NCI-H748 (cell line): Measurements from ENCODE around the gene KCNN3.

ENCODE experiments used
- DNase-seq: peaks from one replicate; lab custom pipeline; 2025; ENCODE audit not compliant: unreplicated experiment; lab: John Stamatoyannopoulos, UW

The KCNN3 gene

GRCh38 chr1:154774175-154774855 lies 95.8 kb downstream of the KCNN3 start:
- DNase-seq: no peak

- DNase-seq: no peak
Observed at GRCh38 chr1:154773551-154773950, 96.5 kb downstream of the KCNN3 start.

DNA sequence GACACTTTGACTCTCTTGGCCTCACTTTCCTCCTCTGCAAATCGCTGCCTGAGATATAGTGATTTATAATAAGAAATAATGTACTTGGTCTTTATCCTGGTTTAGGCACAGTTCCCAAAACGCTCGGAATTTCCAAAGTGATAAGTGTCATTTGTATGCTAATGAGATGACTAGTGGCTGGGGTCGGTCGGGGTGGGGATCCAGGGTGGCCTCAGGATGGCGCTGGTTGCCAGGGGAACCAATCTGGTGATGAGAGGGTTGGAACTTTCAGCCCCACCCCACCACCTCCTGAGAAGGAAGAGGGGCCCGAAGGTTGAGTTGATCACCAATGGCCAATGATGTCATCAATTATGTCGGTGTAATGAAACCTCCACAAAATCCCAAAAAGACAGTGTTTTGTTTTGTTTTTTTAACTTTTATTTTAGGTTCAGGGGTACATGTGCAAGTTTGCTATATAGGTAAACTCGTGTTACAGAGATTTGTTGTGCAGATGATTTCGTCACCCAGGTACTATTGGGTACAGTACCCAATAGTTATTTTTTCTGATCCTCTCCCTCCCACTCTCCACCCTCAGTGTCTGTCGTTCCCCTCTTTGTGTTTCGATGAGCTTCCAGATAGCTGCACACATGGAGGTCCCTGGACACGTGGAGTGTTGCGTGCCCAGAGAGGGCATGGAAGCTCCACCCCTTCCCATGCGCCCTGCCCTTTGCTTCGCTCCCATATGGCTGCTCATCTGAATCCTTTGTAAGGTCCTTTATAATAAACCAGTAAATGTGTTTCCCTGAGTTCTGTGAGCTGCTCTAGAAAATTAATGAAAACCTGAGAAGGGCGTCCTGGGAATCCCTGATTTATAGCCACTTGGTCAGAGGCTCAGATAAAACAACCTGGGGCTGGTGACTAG lies 97.2 kb downstream of the KCNN3 start:
- DNase-seq: peak; percentile 40

DNA sequence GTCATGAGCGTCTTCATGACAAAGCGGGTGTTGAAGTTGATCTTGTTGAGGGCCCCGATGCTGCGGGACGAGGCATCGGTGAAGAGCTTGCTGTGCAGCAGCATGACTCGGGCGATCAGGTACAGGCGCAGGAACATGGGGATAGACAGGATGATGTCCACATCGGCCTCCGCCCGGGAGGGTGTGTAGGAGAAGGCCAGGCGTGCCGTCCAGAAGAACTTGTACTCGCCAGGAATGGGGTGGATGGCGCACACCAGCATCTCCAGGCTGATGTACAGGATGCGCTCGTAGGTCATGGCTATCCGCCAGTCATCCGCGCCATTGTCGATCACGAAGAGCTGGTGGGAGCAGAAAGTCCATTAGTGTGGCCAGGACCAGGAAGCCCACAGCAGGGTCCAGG lies 98.0 kb downstream of the KCNN3 start:
- DNase-seq: no peak

DNA sequence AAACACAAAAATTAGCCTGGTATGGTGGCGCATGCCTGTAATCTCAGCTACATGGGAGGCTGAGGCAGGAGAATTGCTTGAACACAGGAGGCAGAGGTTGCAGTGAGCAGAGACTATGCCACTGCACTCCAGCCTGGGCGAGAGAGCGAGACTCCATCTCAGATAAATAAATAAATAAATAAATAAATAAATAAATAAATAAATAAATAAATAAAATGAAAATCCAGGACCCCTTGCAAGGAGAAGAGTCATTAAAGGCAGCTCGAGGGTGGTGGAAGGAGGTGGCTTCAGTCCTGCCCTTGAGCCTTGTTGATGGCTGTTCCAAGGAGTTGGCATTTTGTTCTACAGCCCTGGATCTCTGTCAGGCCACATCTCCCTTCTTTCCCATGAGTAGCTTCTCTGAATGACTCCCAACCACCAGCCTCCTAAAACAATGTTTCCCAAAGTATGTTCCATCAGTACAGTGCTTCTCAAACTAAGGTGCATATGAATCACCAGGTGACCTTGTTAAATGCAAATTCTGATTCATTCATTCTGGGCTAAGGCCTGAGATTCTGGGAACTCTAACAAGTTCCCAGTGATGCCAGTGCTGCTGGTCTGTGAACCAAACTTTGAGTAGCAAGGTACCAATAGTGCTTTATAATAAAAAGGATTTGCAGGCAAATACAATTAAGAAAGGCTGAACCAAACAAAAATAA lies 99.0 kb downstream of the KCNN3 start:
- DNase-seq: no peak

GRCh38 chr1:154769193-154769895 lies 100.7 kb downstream of the KCNN3 start:
- DNase-seq: no peak

- DNase-seq: no peak
Observed at GRCh38 chr1:154768456-154769125, 101.5 kb downstream of the KCNN3 start.

GRCh38 chr1:154767315-154768240 lies 102.5 kb downstream of the KCNN3 start:
- DNase-seq: no peak

- DNase-seq: peak; percentile 41
Observed at GRCh38 chr1:154765970-154766369, 104.1 kb downstream of the KCNN3 start.

DNA sequence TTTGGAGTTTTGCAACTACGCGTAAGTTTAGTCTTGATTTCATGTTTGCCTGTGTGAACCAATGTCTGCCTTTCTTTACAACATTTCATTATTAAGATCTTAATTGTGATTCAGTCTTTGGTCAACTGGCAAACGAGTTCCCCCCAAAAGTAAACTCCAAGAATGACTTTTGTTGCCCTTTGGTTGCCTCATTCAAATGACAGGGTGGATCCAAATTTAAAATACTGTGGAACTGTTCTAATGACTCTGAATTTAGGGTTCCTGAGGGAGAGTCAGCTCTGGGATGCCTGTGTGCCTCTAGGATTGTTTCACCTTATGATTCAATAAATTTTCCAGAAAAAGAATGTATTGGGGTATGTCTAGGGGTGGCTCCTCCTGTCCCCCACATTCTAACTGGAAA lies 105.3 kb downstream of the KCNN3 start:
- no peak for DNase-seq

DNA sequence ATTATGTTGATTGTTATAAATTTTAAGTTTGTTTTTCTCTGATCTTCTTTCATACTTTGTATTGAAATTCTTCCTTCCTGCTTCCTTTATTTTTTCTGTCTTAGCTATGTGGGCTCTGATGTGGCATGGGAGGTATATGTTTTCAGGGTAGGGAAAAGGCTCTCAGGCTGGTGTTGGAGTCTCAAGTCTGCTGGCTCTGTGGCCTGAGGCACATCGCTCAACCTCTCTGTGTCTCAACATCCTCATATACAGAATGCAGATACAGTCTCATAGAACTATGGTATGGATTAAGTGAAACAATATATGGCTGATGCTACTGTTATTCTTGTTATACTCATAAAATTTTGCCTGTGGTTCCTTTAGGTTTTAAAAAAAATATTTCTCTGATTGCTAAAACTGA lies 105.9 kb downstream of the KCNN3 start:
- DNase-seq: no peak

GRCh38 chr1:154760469-154760933 lies 109.6 kb downstream of the KCNN3 start:
- peak; percentile 88 for DNase-seq

- no peak for DNase-seq
Observed at GRCh38 chr1:154759793-154760192, 110.3 kb downstream of the KCNN3 start.

GRCh38 chr1:154759196-154759595 lies 110.9 kb downstream of the KCNN3 start:
- DNase-seq: no peak

DNA sequence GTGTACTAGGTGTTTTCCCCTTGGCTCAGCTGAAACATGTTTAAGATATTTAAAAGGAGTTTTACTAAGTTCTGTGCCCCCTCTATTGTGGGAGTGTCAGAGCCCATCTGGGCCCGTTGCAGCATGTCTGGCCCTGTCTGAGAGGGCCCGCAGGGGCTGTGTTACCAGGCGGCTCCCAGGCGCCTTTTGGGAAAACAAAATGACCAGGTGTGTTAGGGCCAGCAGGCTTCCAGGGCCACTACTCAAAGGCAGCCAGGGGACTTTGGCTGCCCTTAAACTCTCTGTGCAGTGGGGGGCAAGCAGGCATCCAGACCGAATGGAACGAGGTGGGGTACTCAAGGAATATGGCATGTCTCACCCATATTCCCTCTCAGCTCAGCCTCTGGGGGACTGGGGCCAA lies 111.7 kb downstream of the KCNN3 start:
- DNase-seq: no peak

DNA sequence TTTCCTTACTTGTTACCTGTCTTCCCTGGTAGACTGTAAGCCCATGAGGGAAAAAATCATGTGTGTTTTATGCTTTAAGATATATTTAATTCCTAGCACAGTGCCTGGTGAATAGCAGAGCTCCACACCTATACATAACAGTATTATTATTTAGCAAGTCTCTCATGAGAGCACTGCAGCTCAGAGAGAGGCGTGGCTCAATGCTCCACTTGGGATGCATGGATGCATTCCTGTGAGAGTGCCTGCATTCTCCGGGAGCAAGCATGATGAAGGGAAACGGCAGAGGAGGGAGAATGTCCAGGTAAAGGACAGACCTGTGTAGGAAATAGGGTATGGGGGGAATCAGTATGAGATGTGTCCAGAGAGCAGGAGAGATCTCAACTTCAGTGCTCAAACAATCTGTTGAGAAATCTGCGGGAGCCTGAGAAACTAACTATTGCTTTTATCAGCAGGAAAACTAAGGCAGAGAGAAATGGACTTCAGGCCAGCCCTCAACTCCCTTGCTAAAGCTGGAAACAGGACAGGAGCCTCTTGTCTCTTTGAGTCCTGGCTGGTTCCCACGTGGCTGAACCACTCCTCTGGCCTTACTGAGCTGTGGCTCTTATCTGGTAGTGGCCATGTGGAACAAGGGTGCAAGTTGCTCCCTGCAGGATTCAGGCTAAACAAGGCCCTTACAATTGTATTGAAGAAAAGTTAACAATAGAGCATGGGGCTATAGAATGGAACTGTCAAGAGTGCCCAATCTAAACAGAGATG lies 113.1 kb downstream of the KCNN3 start:
- no peak for DNase-seq

- no peak for DNase-seq
Observed at GRCh38 chr1:154755858-154756730, 114.0 kb downstream of the KCNN3 start.

DNA sequence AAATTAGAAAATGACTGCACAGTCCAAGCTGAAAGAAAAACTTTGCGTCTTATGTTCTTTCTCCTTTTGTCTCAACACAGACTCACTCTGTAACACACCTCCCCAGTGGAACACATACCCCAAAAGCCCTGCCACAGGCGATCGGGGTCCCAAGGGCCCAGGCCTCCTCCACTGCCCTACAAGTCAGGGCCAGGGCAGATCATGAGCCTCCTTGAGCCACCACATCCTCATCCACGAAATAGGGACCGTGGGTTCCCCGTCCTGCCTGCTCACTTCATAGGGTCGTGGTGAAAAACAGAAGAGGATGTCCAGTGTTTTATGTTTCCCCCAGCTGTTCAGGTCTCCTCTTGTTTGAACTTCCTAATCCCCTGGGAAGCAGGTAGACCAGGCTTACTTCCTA lies 116.7 kb downstream of the KCNN3 start:
- no peak for DNase-seq
